ENCODE results near the gene SP8.
A peak's percentile ranks its signal among the peaks of the same experiment; 100 is the strongest.

The SP8 gene

DNA sequence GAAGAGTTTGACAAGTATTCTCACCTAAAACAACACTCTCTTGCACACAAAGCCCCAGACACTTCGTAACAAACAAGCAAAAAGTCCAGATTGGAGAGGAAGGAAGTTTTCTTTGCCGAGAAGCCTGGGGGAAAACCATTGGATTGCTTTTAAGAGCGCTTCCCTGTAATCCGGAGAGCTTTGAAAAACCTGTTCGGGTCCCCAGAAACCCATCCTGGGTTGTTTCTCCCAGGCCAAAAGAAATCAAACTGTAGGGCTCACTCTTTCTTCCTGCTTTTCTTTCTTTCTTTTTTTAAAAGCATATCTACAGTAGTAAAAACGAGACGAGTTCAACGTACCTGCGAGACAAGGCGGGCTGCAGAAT lies 655 bp downstream of the SP8 start:
- peaks cover 11% of the 10 kb centered on the region for H3K4me1 Mint-ChIP-seq
- no peak overlapping the region for H3K4me3 Mint-ChIP-seq
- H3K9me3 Mint-ChIP-seq, result peaks cover 9% of the 10 kb centered on the region
- peaks cover 71% of the 10 kb centered on the region for H3K27me3 Mint-ChIP-seq
- H3K27ac Mint-ChIP-seq, result no peak overlapping the region
- ATAC-seq, result no peak
- H3K36me3 Mint-ChIP-seq, result peaks cover 6% of the 10 kb centered on the region

DNA sequence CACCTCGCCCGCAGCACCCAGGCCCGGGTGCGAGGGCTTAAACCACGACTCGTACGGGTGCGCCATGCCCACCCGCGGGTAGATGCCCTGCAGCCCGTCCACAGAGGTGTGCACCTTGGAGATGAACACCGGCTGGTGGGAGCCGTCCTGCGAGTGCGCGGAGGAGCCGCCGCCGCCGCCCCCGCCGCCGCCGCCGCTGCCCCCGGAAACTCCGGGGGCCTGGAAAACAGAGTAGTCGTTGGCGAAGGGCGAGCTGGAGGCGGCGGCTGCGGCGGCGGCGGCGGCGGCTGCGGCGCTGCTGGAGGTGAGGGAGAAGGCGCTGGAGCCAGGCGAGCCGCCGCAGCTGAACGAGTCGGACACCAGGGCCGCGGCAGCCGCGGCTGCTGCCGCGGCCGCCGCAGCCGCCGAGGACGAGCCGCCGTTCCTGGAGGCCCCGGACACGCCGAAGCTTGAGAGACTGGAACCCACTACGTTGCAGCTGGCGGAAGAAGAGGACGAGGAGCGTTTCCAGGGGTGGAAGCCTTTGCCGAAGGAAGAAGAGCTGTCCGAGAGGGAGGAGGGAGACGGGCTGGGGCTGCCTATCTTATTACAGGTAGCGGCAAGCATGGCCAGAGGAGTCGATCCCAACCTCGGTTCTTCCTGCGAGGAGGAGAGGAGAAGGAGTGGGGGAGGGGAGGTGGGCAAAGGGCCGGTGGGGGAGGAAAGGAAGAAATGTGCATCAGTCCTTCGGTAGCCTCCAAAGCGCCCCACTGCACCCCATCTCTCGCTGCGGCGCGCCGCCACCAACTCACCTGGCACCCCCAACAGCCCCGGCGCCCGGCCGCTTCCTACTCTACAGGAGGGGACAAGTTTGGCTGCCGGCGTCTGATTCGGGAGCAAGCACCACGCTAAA lies 1.3 kb downstream of the SP8 start:
- H3K4me1 Mint-ChIP-seq, result peaks cover 11% of the 10 kb centered on the region
- H3K36me3 Mint-ChIP-seq, result peaks cover 6% of the 10 kb centered on the region
- ATAC-seq, result no peak
- H3K9me3 Mint-ChIP-seq, result peaks cover 9% of the 10 kb centered on the region
- H3K27me3 Mint-ChIP-seq, result peaks cover 71% of the 10 kb centered on the region
- no peak overlapping the region for H3K27ac Mint-ChIP-seq
- peak overlapping the region; percentile 36 for H3K4me3 Mint-ChIP-seq

- H3K4me3 Mint-ChIP-seq, result no peak overlapping the region
- ATAC-seq, result no peak
Observed at GRCh38 chr7:20784388-20785156, 2.1 kb downstream of the SP8 start.

DNA sequence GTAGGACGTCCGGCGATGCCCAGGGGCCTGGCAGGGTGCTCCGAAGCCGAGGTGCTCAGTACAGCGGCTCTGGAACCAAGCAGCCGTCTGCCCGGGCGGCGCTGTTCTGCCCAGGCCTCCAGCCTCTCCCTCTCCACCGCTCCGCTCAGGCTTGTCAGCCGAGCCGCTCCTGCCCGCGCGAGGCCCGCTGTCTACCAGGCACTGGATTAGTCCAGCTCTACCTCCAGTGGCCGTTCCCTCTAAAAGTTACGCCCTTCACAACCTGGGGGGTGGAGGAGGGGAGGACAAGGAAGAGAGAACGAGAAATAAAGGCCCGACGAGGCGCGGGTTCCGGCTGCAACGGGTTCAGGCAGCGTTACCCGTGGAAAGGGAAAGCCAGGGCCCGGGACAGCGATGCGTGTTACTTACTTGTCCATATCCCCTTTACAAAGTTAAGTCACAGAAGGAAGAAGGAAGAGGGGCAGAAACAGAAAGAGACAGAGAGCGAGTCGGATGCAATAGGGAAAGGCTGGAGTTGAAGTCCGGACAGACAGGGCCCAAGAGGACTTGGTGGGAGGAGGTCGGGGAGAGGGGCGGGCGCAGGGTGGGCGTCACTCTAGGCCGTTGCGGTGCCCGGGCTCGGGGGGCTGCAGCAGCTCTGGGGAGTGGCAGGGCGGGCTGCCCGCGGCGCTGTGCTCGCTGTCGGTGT lies 2.8 kb downstream of the SP8 start:
- Mint-ChIP-seq H3K27ac (no peak overlapping the region), H3K9me3 (peaks cover 9% of the 10 kb centered on the region), H3K4me3 (peak overlapping the region; percentile 52), H3K36me3 (peaks cover 6% of the 10 kb centered on the region), H3K4me1 (peaks cover 11% of the 10 kb centered on the region), H3K27me3 (peaks cover 80% of the 10 kb centered on the region)
- no peak for ATAC-seq

More at GRCh38 chr7:20784388-20785156, 2.1 kb downstream of the SP8 start:
- Mint-ChIP-seq H3K9me3 (peaks cover 9% of the 10 kb centered on the region), H3K36me3 (peaks cover 6% of the 10 kb centered on the region), H3K27me3 (peaks cover 73% of the 10 kb centered on the region), H3K27ac (no peak overlapping the region), H3K4me1 (peaks cover 11% of the 10 kb centered on the region)

DNA sequence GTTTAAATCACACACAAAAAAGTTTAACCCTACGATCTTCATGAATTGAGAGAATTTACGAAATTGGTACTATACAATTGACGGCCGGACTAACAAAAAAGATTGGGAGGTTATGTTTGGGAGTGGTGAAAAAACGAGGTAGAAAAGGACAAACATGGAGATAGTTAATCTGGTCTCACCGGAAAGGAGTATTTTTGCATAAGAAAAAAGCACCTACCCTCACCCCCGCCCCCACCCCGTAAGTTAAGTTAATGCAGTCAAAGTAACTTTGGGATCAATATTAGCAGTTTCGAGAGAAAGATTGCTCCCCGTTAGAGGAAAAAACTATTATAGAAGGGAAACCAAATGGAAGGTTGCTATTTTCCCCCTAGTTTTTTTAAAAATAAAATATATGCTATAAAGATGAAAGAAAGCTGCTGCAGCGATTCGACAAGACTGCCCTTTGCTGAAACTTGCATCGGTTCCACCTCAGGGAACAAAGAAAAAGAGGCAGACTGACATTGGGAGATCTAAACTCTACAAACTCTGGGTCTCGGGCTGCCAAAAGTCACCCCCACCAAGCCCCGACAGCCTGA lies 3.5 kb downstream of the SP8 start:
- H3K27me3 Mint-ChIP-seq, result peaks cover 83% of the 10 kb centered on the region
- H3K4me1 Mint-ChIP-seq, result peaks cover 11% of the 10 kb centered on the region
- no peak overlapping the region for H3K4me3 Mint-ChIP-seq
- peaks cover 6% of the 10 kb centered on the region for H3K36me3 Mint-ChIP-seq
- H3K9me3 Mint-ChIP-seq, result peaks cover 9% of the 10 kb centered on the region
- no peak overlapping the region for H3K27ac Mint-ChIP-seq
- no peak for ATAC-seq

DNA sequence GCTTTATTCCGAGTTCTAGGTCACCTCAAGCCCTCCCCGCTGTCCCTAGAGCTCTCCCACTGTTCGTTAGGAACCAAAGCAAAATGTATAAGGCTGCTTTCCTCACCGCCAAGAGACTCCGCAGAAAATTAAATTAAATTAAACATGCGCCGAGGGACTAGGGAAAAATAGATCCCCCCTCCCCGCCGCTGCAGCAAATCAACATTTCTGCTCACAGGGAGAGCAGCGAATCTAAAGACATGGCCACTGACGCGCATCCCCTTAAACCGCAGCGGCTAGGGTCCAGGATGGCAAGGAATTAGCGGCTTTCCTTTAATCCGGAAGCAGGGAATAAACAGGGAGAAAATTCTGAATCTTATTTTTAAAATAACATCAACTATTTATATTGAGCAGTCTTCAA lies 7.6 kb downstream of the SP8 start:
- H3K9me3 Mint-ChIP-seq, result peaks cover 3% of the 10 kb centered on the region
- peaks cover 15% of the 10 kb centered on the region for H3K36me3 Mint-ChIP-seq
- H3K27me3 Mint-ChIP-seq, result peaks cover 86% of the 10 kb centered on the region
- H3K27ac Mint-ChIP-seq, result no peak overlapping the region
- ATAC-seq, result no peak
- H3K4me1 Mint-ChIP-seq, result peaks cover 15% of the 10 kb centered on the region
- no peak overlapping the region for H3K4me3 Mint-ChIP-seq

DNA sequence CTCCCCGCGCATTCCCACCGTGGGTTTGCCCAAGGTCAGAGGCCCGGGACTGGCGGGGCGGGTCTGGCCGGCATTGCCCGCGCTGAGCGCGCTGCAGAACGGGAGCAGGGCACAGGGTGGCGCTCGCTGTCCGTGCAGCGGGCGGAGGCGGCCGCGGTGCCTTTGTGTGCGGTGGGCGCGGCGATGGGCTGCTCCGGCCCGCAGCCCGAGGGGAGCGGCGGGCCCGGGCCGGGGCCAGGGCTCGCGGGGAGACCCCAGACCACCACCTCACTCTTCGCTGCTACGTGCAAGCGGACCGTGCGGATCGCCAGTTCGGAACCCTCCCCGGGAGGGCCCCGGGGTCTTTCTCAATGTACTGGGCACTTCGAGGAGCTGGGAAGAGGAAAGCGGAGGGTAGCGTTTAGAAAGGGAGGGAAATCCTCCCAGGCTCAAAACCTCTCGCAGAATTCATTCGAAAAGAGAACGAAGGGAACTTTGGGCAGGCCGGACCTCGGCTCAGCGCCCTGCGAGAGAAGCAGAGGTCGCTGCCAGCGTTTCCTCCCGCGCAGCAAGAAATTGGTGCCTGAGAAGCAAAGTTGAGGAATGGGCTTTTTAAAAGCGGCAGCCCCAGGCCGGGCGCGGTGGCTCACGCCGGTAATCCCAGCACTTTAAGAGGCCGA lies 8.5 kb downstream of the SP8 start:
- H3K9me3 Mint-ChIP-seq, result no peaks in the 10 kb centered on the region
- H3K36me3 Mint-ChIP-seq, result peaks cover 11% of the 10 kb centered on the region
- H3K4me1 Mint-ChIP-seq, result peaks cover 11% of the 10 kb centered on the region
- peaks cover 77% of the 10 kb centered on the region for H3K27me3 Mint-ChIP-seq
- H3K27ac Mint-ChIP-seq, result peak overlapping the region; percentile 1
- H3K4me3 Mint-ChIP-seq, result no peak overlapping the region
- no peak for ATAC-seq

DNA sequence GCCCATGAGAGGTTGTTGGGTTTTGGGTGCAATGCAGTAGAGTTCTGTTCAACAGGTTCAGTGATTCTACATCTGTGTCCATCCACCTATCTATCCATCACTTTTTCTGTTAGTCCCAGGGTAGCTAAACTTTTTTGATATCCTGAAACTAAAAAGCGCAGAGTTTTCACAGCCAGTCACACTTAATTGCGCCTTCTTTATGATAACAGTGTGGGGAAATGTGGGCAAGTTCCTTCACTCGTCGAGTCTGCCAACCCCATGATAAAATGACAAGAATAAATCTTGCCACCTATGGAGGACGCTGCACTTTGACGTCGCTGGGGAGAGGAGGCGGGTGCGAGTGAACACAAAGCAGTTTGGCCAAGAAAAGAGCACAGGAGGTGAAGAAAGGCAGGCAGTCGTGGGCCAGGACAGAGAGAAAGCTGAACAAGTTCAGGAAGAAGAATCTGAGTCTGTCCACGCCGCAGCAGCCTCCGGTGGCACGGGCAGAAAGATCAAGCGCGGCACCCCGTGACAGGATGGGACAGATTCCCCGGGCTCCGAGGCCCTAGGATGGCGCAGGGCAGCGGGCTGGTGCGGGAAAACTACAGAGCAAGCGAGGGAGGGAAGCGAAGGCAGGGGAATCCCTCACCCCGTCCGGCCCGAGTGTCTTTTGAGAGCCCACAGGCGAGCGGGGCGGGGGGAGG lies 9.2 kb downstream of the SP8 start:
- Mint-ChIP-seq H3K4me1 (peaks cover 11% of the 10 kb centered on the region), H3K4me3 (peak overlapping the region; percentile 61), H3K27me3 (peaks cover 71% of the 10 kb centered on the region), H3K36me3 (peaks cover 11% of the 10 kb centered on the region), H3K27ac (peak overlapping the region; percentile 1), H3K9me3 (no peaks in the 10 kb centered on the region)
- no peak for ATAC-seq

DNA sequence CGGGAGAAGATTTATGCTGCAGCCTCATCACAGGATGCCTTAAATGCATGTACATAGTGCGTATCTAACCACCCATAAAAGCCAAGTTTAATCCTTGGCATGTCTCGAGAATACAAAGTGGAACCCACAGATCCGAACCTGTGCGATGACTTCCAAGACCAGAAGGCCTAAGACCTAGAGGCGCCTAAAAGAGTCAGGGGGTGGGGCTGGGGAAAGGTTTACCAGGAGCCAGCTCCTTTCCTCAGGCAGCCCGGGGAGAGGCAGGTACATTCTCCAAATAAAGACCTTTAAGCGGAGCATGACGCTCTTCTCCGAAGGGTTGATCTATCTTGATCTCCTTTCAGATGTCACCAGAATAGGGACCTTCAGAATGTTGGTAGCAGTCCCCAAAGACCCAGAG lies 9.7 kb downstream of the SP8 start:
- H3K36me3 Mint-ChIP-seq, result peaks cover 11% of the 10 kb centered on the region
- H3K4me1 Mint-ChIP-seq, result peaks cover 11% of the 10 kb centered on the region
- ATAC-seq, result no peak
- H3K27ac Mint-ChIP-seq, result no peak overlapping the region
- H3K27me3 Mint-ChIP-seq, result peaks cover 69% of the 10 kb centered on the region
- no peak overlapping the region for H3K4me3 Mint-ChIP-seq
- H3K9me3 Mint-ChIP-seq, result no peaks in the 10 kb centered on the region

- no peak for ATAC-seq
- H3K27me3 Mint-ChIP-seq, result peaks cover 63% of the 10 kb centered on the region
- H3K36me3 Mint-ChIP-seq, result peaks cover 11% of the 10 kb centered on the region
- H3K27ac Mint-ChIP-seq, result no peak overlapping the region
- H3K4me1 Mint-ChIP-seq, result peaks cover 11% of the 10 kb centered on the region
- no peaks in the 10 kb centered on the region for H3K9me3 Mint-ChIP-seq
- no peak overlapping the region for H3K4me3 Mint-ChIP-seq
Observed at GRCh38 chr7:20776214-20776911, 10.3 kb downstream of the SP8 start.

DNA sequence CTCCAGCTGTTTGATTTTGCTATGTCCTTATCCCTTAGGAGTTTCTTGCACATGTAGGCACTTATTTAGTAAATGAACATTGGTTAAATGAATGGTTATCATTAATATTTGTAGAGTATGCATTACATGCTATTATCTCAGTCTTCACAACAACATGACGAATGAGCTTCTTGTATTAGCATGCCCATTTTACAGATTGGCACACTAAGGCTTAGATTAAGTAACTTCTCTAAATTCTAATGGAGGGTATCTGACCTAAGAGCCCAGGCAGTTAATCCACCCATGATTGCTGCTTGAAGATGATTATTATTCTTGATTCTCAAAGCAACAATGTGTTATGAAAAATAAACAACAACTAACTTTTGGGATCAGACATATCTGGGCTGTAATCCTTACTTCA lies 32.7 kb downstream of the SP8 start:
- H3K27me3 Mint-ChIP-seq, result peaks cover 9% of the 10 kb centered on the region
- H3K9me3 Mint-ChIP-seq, result no peaks in the 10 kb centered on the region
- ATAC-seq, result no peak
- H3K36me3 Mint-ChIP-seq, result no peaks in the 10 kb centered on the region
- H3K4me1 Mint-ChIP-seq, result no peaks in the 10 kb centered on the region
- no peak overlapping the region for H3K27ac Mint-ChIP-seq
- H3K4me3 Mint-ChIP-seq, result no peak overlapping the region

DNA sequence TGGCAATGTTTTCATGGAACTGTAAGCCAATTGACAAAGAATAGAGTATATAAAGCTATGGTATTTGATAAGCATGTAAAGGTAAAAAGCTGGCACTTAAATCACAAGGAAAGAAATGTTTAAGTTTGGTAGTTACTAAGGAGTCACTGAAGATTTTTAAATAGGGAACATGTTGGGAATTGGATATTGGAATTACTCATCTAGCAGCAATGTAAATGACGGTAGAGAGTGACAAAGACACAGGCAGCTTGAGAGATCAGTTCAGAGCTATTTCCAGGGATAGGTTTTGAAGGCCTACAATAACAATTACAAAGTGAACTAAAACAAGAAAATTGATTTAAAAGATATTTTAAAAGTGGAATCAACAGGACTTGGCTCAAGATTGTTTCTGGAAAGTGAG lies 36.8 kb downstream of the SP8 start:
- no peaks in the 10 kb centered on the region for H3K36me3 Mint-ChIP-seq
- no peaks in the 10 kb centered on the region for H3K4me1 Mint-ChIP-seq
- no peak overlapping the region for H3K4me3 Mint-ChIP-seq
- peaks cover 19% of the 10 kb centered on the region for H3K27me3 Mint-ChIP-seq
- H3K9me3 Mint-ChIP-seq, result no peaks in the 10 kb centered on the region
- no peak for ATAC-seq
- no peak overlapping the region for H3K27ac Mint-ChIP-seq

GRCh38 chr7:20748853-20749252 lies 37.8 kb downstream of the SP8 start:
- Mint-ChIP-seq H3K27me3 (peaks cover 19% of the 10 kb centered on the region), H3K36me3 (no peaks in the 10 kb centered on the region), H3K9me3 (no peaks in the 10 kb centered on the region), H3K4me1 (no peaks in the 10 kb centered on the region), H3K27ac (no peak overlapping the region), H3K4me3 (no peak overlapping the region)
- ATAC-seq, result no peak

GRCh38 chr7:20747001-20747400 lies 39.7 kb downstream of the SP8 start:
- Mint-ChIP-seq H3K4me3 (no peak overlapping the region), H3K27ac (no peak overlapping the region), H3K4me1 (no peaks in the 10 kb centered on the region), H3K27me3 (peaks cover 19% of the 10 kb centered on the region), H3K36me3 (no peaks in the 10 kb centered on the region), H3K9me3 (no peaks in the 10 kb centered on the region)
- ATAC-seq, result no peak

Data from stimulated activated memory B cell treated with anti-CD40 and anti-IgM and Interleukin-4, amounts not matched to agents 10 μg/mL and 1 μg/mL and 100 μg/mL, for 72 hours (primary cell).